Vagina (tissue), 2 donors: Measurements from ENCODE around the gene PHLPP1.

Experiments
- POLR2A ChIP-seq, 2 donors: fragments of 450-650 bp; IDR thresholded peaks; one replicate each; pipeline ENCODE4 v1.6.1; 2017; ENCODE audit warnings: antibody characterized with exemption in 2 of 2, mild to moderate bottlenecking in 2 of 2, moderate library complexity in 2 of 2
- TF ChIP-seq, protein P1 (sequence below), 3 experiments: fragments of 450-650 bp in 2 of 3; fragments of 200-600 bp in 1 of 3; sonication (generic) in 1 of 3; IDR thresholded peaks; one replicate each; pipeline ENCODE4 v1.5.1; 2017 to 2019; ENCODE audit warnings: antibody characterized with exemption in 3 of 3, mild to moderate bottlenecking in 2 of 3, moderate library complexity in 2 of 3

DNA sequence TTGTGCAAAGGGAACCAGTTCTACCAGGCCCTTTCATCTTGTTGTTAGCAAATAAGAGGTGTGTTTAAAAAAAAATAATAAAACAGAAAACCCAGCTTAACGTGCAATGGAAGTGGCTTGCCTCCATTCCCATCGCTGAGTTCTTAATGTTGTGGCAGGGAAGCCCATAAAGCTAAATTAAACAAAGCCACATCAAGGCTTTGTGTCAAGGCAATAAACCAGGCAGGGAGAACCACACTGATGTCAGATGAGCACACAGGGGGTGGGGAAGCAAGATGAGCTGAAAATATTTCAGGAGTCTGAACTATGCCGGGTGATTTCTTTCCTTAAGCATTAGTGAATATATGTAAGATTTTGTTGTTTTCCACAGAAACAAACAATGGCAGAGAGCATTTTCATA, 73.5 kb downstream of the PHLPP1 start:
- TF ChIP-seq, protein P1, sequence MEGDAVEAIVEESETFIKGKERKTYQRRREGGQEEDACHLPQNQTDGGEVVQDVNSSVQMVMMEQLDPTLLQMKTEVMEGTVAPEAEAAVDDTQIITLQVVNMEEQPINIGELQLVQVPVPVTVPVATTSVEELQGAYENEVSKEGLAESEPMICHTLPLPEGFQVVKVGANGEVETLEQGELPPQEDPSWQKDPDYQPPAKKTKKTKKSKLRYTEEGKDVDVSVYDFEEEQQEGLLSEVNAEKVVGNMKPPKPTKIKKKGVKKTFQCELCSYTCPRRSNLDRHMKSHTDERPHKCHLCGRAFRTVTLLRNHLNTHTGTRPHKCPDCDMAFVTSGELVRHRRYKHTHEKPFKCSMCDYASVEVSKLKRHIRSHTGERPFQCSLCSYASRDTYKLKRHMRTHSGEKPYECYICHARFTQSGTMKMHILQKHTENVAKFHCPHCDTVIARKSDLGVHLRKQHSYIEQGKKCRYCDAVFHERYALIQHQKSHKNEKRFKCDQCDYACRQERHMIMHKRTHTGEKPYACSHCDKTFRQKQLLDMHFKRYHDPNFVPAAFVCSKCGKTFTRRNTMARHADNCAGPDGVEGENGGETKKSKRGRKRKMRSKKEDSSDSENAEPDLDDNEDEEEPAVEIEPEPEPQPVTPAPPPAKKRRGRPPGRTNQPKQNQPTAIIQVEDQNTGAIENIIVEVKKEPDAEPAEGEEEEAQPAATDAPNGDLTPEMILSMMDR (IDR thresholded peaks at IDR 0.05) = no peak
- no peak for TF ChIP-seq POLR2A (IDR thresholded peaks at IDR 0.05)
